ENCODE measurements around the gene STOM.

DNA sequence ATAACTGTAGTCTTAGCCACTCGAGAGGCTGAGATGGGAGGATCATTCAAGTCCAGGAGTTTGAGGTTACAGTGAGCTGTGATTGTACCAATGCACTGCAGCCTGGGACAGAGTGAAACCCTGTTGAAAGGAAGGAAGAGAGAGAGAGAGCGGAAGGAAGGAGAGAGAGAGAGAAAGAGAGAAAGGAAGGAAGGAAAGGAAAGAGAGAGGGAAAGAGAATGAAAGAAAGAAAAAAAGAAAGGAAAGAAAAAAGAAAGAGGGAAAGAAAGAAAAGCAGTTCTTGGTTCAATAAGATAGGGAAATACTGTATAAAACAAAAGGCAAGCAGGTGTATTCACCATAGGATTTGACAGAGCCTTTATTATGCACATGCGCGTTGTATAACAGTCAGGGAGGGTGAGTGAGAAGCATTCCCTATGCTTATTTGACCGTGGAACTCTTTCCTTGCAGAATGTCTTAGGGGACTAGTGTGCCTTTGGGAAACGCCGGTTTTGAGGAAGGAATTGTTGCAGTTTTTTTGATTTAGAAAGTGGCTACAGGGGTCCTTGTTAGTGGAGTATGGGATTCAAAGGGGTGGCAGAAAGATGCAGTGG lies 60.1 kb downstream of the STOM start:
- no peak for TF ChIP-seq CTCF (conservative IDR thresholded peaks at IDR 0.05)
- TF ChIP-seq EZH2 (IDR thresholded peaks at IDR 0.05; ENCODE audit: low read depth): no peak
